ENCODE data around the gene STXBP2. TPM values are rescaled to one million over a fixed set of nuclear protein-coding genes. Genes with fewer than 3 reads are reported as not detected.
"Not testable (repeated sequence)": the region's sequence is repeated elsewhere in the genome, so short reads cannot be mapped to it uniquely, and the experiment has no call there.

The STXBP2 gene
- total RNA-seq, 1 donor from 2014 or later = 8.4 TPM

DNA sequence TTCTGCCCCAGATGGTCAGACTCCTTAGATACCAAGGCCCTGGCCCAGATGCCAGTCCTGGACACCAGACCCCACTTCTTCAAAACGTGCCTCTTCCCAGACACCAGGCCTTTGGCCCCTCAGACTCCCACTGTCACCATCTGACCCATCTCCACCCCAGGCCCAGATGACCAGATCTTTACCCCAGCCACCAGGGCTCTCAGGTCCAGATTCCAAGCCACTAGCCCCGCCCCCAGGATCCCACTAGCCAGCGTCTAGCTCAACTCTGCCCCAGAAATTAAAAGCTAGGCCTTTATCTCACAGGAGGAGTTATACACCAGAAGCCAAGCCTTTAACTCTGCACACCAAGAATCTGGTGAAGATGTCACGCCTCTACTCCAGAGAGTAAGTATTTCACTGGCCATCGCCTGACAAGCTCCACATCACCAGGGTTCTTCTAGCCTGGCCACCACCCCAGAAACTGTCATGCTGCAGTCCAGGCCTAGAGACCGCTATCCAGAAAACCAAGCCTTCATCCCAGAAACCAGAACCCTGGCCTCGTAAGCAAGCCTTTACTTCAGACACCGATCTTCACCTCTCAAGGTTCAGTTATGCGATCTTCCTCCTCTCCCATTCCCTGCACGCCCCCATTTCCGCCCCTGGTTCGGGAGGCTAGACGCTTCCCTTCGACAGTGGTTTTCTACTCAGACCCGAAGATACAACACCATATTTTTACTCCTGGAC is 8.2 kb upstream of the STXBP2 start:
- no peak for ATAC-seq
- DNase-seq (ENCODE audit: missing footprints) = no peak
- intact Hi-C loops (cut with DNase I) = loop anchor here (5.0 kb wide), 1 partner anchor 91 kb away; the partner anchor contains the start of gene PNPLA6

DNA sequence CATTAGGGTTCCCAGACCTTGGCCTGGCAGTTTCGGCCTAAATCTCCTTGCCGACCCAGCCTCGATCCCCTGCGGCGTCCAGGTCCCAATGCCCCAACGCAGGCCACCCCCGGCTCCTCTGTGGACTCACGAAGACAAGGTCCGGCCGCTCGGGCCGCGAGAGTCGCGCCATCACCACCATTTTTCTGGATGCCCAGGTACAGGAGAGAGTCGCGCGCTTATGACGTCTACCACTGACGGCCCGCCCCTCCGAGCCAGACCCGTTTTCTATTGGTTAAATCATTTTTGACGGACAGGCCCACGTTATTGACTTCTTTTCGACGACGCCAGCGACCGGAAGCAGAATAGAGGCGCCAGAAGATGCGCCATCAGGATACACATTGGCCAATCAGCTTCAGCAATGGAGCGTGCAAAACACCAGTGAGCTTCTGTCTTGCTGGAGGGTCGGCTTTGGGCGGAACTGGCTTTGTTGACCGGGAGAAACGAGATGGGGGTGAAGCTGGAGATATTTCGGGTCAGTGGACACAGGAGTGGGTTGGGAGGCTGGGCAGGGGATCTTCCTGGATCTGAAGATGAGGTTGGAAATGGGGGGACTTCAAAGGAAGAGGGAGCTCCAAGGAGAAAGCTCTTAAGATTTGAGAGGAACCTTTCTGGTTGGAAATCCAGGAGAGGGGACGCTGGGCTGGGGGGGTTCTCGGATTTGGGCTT is 7.4 kb upstream of the STXBP2 start, which contains the start of the genes PET100 and XAB2:
Gene PET100, plus strand, starts transcription at position 447 of the 708 bp plus-strand sequence. Its CDS starts 41 bp downstream, at position 488.
Gene XAB2, minus strand, starts transcription at position 199 of the 708 bp plus-strand sequence. Its CDS starts 18 bp downstream, at position 181.
- peak; percentile 97 for DNase-seq (ENCODE audit: missing footprints)
- intact Hi-C loops (cut with DNase I) = loop anchor here (5.0 kb wide), 1 partner anchor 92 kb away; the partner anchor contains the start of gene PNPLA6
- ATAC-seq = peak; percentile 98

GRCh38 chr19:7631577-7631976 is 5.3 kb upstream of the STXBP2 start:
- ATAC-seq = no peak
- intact Hi-C loops (cut with DNase I) = no loop called here

DNA sequence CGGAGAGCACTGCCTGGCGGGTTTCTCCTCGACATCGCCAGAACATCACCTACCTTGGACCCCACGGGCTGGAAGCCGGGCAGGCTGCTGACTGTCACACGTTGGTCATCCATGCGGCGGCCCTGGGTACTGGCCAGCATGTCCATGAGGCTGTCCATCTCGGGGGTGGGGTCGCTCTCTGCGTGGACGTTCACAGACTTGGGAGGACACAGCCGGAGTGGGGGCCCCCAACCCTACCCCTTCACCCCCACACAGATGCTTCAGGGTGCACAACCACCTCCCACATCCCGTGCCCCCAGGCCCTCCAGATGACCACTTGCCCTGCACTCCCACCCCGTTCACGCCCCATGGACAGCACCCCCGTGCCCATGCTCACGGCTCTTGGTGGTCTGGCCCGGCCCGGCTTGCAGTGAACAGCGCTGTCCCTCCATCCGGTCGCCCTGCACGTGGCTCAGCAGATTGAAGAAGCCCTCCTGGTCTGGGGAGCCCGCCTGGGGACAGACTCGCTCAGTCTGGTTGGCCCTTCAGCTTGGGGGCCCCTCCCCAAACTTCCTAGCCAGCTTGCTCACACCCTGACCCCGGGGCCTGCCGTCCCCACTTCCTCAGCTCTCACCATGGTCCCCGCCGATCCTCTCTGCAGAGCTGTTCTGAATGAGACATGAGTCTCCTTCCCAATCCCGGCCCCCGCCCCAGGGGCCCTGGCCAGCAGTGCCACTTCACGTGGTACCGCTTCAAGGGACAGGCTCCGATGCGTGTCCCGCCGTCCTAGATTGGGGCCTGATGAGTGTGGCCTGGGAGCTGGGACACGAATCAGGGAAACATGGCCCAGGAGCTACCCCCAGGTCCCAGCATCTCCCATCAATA is 4.3 kb upstream of the STXBP2 start:
- ATAC-seq = no peak
- intact Hi-C loops (cut with DNase I) = no loop called here
- DNase-seq (ENCODE audit: missing footprints) = no peak

More at GRCh38 chr19:7631577-7631976, 5.3 kb upstream of the STXBP2 start:
- no peak for DNase-seq (ENCODE audit: missing footprints)

DNA sequence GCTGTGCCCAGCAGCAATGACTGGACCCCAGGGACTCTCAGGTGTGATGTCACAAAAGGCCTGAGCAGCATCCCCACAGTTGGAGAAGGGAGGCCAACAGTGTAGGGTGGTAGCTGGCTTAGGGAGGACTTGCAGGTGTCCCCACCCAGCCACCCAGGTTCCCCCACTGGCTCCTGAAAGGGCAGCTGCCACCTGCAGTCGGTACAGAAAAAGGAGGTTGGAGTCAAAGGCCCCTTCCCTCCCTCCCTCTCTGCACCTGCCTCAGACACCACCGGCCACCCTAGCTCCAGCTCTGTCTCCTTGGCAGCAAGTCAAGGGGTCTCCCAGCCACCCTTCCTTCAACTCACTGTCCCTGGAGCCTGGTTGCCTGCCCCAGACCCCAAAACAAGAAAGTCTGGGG is 3.2 kb upstream of the STXBP2 start, which contains the start of gene PCP2:
Gene PCP2, minus strand, starts transcription at position 22 of the 400 bp plus-strand sequence. CDS start 262 bp downstream, outside the sequence.
- DNase-seq (ENCODE audit: missing footprints) (no peak), ATAC-seq (no peak)
- intact Hi-C loops (cut with DNase I) = no loop called here

- DNase-seq (ENCODE audit: missing footprints) (no peak), ATAC-seq (no peak)
- intact Hi-C loops (cut with DNase I) = no loop called here
Observed at GRCh38 chr19:7635670-7636069, 1.2 kb upstream of the STXBP2 start.

- DNase-seq (ENCODE audit: missing footprints) = no peak
- no peak for ATAC-seq
- intact Hi-C loops (cut with DNase I) = no loop called here
Observed at GRCh38 chr19:7636317-7636690, 606 bp upstream of the STXBP2 start.

DNA sequence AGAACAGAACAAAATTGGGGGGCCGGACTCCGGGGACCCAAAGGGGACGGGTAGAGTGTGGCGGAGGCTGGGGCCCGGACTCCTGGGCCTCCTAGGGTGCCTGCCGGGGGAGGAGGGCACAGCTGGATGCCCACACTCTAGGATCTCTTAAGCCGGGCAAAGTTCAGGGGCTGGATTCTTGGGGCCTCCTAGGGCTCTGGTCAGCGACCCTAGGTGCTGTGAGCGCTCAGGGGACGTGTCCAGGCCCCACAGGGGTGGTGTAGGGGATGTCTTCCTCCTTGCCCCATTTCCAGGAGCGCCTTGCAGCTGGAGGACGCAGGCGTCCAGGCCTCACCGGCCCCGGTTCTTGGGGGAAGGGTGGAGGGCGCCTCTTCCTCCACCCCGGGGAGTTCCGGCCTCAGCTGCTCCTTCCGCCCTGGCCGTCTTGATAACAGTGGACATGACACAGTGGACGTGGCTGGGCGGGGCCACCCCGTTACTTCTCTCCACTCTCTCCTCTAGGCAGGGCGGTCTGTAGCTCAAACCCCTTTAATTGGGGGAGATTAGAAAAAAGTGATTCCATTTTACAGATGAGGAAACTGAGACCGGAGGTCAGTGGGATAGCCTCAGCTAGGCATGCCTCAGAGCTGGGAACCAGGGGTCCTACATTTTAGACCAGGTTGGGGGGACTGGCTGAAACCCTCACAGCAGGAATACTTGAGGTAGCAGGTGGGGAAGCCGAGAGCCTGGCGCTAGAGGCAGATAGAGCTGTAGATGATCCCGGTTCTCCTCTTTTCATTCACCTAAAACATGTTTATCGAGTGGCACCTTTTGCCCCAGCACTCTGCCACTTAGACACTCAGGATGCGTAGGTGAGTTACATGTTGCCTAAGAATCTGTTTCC is 705 bp downstream of the STXBP2 start:
- intact Hi-C loops (cut with DNase I) = no loop called here
- peak; percentile 53 for ATAC-seq
- peak; percentile 91 for DNase-seq (ENCODE audit: missing footprints)

DNA sequence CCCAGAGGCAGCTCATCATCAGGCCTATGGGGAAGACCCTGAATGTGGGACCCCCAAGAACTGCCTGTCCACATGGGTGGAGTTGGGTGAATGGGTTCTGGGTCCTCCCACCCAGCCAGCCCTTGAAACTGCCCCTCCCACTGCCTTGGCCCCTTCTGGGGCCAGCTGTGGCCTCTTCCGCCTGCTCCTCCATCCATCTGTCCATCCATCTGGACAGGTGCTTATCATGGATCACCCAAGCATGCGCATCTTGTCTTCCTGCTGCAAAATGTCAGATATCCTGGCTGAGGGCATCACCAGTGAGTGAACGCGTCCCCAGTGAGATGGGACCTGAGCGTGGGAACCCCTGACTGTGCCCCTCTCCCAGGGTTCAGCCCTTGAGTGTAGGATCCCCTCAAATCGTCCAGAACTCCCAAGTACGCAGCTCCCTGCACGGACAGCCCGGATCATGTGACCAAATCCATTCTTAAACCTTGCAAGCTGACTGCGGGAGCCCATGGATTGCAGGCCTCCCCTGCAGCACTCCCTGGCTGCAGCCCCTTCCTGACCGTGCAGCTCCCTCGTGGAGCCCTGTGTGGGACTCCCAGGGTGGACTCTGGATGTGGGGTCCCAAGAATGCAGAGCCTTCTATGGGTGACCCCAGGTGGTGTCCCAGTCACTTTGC is 2.0 kb downstream of the STXBP2 start:
- intact Hi-C loops (cut with DNase I) = no loop called here
- DNase-seq (ENCODE audit: missing footprints) (no peak), ATAC-seq (no peak)

GRCh38 chr19:7639863-7640348 is 3.0 kb downstream of the STXBP2 start:
- ATAC-seq (no peak), DNase-seq (ENCODE audit: missing footprints) (no peak)
- intact Hi-C loops (cut with DNase I) = no loop called here

GRCh38 chr19:7640803-7641202 is 3.9 kb downstream of the STXBP2 start:
- ATAC-seq (no peak), DNase-seq (ENCODE audit: missing footprints) (no peak)
- intact Hi-C loops (cut with DNase I) = no loop called here

GRCh38 chr19:7641290-7642276 is 4.7 kb downstream of the STXBP2 start:
- no peak for DNase-seq (ENCODE audit: missing footprints)
- no peak for ATAC-seq
- intact Hi-C loops (cut with DNase I) = no loop called here

GRCh38 chr19:7642295-7643030 is 5.6 kb downstream of the STXBP2 start:
- DNase-seq (ENCODE audit: missing footprints) (peak; percentile 17), ATAC-seq (no peak)
- intact Hi-C loops (cut with DNase I) = no loop called here

DNA sequence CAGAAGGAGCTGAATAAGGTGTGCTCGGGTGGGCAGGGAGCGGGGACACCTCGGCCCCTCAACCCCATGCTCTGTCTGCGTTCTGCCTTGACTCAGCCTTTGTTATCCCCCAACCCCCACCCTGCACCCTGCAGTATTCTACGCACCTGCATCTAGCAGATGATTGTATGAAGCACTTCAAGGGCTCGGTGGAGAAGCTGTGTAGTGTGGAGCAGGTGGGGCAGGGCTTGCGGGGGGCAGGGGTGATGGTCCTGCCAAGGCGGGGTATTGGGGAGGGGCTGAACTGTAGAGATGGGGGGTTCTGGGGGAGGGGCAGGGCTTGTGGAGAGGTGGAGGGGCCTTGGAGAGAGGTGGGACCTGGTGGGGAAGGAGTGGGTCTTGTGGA is 6.1 kb downstream of the STXBP2 start:
- DNase-seq (ENCODE audit: missing footprints) = peak; percentile 39
- no peak for ATAC-seq
- intact Hi-C loops (cut with DNase I) = no loop called here

DNA sequence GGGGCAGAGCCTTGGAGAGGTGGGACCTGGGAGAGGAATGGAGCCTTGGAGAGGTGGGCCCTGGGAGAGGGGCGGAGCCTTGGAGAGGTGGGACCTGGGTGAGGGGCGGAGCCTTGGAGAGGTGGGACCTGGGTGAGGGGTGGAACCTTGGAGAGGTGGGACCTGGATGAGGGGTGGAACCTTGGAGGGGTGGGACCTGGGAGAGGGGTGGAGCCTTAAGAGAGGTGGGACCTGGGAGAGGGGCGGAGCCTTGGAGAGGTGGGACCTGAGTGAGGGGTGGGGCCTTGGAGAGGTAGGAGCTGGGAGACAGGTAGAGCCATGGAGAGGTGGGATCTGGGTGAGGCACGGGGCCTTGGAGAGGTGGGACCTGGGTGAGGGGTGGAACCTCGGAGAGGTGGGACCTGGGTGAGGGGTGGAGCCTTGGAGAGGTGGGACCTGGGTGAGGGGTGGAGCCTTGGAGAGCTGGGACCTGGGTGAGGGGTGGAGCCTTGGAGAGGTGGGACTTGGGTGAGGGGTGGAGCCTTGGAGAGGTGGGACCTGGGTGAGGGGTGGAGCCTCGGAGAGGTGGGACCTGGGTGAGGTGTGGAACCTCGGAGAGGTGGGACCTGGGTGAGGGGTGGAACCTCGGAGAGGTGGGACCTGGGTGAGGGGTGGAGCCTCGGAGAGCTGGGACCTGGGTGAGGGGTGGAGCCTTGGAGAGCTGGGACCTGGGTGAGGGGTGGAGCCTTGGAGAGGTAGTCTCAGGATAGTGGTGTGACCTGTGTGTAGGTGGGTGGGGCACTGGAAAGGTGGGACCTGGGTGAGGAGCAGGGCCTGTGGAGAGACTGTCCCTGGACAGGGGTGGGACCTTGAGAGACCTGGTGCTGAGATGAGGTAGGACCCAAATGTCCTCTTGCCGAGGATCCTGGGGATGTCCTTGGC is 7.0 kb downstream of the STXBP2 start:
- DNase-seq (ENCODE audit: missing footprints) = peak; percentile 20
- intact Hi-C loops (cut with DNase I); ATAC-seq: not testable (repeated sequence)

Data from Right ventricle myocardium inferior (tissue), 1 donor.